ENCODE measurements around the gene ISOC1.

ISOC1 gene

DNA sequence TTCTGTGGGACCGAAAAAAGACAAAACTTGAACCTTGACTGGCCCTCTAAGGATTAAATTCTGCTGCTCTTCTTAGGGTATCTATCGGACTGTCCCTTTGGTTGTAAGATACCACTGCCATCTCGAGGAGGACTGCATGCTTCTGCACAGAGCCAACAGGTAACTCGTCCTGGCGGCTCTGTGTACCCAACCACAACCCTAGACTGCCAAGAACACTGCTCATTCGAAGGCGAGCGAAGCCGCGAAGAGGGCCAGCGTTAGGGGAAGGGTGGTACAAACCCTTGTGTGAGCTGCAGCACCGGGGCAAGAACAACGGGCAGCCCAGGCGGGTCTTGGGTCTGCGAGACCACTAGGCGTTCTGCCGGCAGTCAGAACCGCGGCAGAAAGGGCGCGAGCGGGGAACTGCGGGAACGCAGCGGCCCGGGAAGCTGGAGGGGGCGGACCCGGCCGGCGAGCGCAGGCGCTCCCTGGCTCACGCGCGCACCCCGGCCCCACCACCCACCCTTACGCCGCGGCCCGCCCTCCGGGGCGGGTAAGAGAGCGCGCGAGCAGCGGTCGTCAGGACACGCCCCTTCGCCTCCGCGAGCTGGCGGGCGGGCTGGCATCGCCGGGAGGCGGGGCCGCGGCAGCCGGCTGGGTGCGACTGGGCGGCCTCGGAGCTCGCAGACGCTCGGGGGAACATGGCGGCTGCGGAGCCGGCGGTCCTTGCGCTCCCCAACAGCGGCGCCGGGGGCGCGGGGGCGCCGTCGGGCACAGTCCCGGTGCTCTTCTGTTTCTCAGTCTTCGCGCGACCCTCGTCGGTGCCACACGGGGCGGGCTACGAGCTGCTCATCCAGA, at the start of gene ISOC1:
TSS of gene ISOC1 (plus strand) at position 663 of the 837 bp plus-strand sequence. CDS start at position 681, 18 bp downstream.
- peak; percentile 77 for DNase-seq

DNA sequence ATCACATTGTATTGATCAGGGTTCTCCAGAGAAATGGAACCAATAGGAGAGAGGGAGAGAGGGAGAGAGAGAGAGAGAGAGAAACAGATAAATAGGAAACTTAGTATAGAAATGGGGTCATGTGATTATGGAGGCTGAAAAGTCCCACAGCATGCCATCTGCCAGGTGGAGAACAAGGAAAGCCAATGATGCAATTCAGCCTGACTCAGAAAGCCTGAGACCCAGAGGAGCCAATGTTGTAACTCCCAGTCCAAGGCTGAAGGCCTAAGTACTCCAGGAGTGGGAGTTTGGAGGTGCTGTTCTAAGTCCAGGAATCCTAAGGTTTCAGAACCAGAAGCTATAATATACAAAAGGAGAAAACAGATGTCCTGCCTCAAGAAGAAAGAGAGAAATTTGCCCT, 48.4 kb upstream of the ISOC1 start:
- no peak for DNase-seq

DNA sequence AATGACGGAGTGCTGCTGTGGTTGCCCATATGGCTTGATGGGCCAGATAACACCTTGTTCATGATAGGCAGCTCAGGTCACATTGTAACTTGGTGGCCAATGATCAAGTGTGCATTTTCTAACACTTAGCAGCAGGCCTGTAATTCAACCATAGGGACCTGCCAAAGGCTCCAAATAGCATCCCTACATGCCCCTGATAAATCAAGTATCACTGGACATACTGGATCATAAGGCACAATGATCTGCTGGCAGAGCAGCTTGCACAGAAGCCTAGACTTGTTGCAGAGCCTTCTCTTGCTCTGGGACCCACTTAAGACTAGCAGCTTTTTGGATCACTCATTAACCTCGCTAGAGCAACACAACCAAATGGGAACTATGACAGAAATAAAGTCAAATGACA, 46.0 kb upstream of the ISOC1 start:
- DNase-seq: no peak

DNA sequence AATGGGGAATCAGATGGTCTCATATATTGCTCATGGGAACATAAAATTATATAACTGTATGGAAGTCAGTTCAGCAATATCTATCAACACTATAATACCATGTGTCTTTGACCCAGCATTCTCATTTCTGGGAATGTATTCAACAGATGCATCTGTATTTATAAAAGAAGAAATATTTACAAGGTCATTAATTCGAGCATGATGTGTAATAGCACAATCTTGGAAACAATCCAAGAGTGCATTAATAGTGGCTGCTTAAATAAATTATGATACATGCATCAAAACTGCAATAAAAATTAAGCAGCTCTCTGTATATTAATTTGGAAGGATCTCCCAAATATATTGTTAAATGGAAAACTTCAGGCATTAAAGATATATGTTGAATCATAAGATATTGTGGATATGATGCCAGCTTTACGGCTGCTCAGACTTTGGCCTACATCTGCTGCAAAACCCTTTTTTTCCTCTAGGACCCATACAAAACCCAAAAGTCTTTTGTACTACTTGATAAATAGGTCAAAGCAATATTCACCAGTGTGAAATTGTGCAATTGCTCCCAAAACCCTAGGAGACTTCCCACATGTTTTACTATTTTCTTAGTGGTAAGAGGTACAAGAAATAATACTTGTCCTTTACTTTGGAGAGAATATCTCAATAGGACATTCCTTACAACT, 45.3 kb upstream of the ISOC1 start:
- no peak for DNase-seq

DNA sequence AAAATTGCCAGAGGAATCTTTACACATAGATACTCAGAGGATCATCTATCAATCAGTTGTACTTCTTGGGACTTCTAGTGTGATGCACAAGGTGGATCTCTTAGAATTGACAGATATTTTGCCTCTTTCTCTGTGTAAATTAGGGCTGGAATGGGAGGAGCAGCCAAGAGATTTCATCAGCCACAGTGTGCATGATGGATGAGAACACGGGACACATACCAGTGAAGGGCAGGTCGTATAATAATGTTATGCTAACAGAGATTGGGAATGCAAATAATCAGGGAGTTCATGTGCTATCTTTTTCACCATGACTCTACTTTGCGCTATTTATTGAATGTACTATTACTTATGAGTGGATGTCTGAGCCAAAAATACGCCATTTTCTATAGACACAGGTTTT, 43.3 kb upstream of the ISOC1 start:
- no peak for DNase-seq

DNA sequence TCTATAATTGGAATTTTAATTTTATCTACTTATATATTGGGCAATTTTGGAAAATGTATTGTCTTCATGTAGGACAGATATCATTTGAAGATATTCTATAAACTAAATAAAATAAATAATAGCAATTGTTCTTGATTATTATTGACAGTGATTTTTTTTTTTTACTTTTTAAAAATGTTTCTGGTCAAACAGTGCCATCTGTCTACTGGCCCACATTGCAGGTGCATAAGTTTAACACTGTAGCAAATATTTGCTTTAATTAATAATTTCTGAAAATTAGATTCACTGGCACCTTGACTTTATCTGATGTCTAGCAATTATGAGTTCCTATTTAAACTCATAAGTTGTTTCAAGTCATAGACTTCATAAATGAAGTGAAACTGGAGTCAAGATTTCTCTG, 41.1 kb upstream of the ISOC1 start:
- DNase-seq: no peak

DNA sequence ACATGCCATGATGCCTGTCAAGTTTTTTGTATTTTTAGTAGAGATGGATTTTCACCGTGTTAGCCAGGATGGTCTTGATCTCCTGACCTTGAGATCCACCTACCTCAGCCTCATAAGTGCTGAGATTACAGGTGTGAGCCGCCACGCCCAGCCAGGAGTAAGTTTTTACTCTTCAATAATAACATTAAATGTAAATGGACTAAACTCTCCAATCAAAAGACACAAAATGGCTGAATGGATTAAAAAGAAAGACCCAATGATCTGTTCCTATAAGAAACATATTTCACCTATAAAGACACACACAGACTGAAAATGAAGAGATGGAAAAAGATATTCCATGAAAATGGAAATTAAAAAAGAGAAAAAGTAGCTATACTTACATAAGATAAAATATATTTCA, 37.2 kb upstream of the ISOC1 start:
- DNase-seq: no peak

DNA sequence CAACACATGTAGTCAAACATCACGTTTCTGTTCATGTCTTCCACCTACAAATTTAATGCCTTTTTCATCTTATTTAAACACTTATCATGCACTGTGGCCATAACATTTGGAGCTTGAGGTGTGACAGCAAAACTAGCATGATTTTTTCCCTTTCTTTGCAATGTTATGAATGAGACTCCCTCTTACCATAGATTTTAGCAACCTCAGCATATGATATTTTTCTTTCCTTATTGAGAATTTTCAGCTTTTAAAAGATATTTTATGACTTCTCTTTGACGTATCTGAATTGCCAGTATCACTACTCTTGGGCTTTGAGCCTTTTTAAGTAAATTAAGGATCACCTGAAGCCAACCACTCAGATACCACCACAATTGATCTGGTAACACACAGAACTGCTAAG, 32.7 kb upstream of the ISOC1 start:
- no peak for DNase-seq

DNA sequence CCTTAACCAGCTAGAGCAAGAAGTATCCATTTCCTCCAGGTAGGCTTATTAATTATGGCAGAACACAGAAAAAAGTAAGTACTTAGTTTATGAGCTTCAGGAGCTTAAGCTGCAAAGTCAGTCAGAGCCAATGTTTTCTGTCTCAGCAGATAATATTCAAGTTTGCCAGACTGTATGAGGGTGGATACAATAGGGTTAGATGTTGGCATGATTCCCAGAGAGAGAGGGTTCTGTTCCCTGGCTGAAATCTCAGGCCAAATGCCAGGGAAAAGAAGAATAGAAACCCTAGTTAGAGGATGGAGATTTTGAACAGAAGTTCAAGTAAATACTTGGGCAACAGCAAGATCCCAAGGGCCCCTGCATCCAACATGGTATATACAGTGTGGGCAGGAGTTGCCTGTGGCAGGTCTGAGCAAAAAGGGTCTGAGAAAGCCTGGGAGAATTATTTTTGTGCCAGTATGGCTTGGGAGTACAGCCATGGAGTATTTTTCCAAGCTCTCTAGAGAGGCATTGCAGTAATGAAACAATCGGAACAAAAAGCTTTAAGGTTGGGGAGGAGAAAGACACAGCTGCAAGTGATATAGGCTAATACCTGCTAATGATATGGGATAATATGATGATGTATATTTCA, 31.0 kb upstream of the ISOC1 start:
- no peak for DNase-seq

DNA sequence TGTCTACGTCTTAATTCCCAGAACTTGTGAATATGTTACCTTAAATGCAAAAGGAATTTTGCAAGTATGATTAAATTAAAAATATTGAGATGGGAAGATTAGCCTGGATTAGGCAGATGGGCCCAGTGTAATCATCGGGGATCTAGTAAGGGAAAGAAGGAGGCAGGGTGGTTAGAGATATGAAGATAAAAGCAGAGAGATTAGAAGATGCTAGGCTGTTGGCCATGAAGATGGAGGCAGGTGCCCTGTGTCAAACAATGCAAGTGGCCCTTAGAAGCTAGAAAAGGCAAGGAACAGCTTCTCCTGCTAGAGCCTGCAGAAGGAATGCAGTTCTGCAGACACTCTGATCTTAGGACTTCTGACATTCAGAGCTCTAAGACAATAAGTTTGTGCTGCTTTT, 28.8 kb upstream of the ISOC1 start:
- DNase-seq: no peak

DNA sequence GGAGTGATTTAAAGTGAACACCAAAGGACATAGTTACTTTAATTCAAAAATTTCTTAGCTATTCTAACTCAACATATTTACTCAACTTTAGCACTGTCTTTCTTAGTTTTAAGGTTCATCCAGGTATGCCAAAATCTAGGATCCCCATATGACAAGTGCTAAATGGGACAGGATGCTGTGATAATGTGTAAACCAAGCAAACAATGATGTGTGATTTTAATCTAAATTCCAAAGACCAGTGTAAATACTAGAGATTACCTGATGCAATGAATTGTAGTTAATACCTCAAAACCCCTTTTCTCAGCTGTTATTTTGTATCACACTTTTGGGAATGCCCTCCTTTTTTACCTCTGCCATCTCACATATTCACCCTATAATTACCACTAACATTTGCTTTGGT, 26.8 kb upstream of the ISOC1 start:
- no peak for DNase-seq

DNA sequence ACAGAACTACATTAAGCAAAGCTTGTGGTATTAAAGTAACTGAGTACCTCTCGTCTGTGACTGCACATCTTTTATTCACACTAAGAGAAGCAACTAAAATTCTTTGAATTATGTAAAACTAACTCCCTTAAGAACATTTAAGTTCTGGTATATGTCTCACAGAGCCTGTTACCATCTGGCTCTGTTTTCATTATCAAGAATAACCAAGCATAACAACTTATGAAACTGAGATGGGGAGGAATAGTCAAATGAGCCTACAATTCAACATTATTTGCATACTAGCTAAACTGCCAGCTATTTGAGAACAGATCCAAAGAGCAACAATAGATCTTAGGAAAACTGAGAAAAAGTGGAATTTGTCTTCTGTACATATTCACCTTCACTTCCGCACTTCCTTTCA, 25.3 kb upstream of the ISOC1 start:
- DNase-seq: no peak

DNA sequence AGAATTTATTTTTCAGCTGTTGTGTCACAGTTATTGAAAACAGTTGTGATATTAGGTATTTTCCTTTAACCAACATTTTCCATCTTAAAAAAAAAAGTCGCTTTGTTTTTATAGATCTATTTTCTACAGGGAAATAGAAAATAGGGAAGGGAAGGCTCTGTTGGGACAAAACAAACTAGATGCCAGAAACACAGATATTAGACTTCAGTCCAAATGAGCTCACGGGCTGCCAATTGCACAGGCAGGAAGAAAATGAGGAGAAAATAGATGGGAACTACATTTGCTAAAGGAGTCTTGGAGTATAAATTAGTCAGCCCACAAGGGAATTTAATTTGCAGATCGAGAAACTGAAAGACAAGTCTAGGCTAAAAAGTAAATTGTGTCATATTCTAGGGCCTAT, 21.4 kb upstream of the ISOC1 start:
- no peak for DNase-seq

DNA sequence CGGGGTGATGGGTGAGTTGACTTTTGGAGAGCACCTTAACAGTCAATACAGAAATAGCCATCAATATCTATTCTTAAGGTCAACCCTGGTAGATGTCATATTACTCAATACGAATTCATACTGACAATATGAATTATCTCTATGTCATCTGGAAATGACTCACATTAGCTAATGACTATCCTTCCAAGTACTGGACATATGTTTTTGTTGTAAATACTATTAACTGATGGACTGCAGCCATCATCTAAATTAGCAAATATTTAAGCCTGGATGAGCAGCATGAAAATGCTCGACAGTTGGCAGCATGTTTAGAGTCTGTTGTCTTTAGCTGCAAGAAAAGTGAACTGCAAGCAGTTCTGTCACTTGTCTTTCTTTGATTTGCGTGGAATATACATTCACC, 19.6 kb upstream of the ISOC1 start:
- no peak for DNase-seq

DNA sequence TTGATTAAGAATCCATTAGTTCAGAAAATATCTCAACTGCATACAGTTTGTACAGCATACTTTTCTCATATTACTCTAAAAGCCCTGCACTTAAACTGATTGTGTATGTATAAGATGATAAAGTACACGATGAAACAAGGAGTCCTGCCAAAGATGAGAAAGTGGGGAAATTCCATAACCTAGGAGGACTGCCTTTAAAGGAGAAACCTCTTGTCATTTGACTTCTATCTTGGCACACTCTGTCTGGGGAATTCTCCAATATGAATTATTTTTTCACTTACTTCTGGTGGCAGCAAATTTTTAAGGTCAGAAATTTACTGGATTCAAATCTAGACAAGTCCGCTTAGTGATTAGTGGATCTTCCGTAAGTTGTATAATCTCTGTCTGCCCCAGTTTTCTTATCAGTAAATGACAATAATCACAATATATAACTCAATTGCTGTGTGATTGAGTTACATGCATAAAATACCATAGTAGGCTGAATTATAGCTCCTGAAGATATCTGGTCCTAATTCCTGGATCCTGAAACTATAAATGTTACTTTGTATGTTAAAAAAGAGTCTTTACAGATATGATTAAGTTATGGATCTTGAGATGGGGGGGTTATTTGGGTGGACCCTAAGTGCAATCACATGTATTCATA, 17.0 kb upstream of the ISOC1 start:
- no peak for DNase-seq

DNA sequence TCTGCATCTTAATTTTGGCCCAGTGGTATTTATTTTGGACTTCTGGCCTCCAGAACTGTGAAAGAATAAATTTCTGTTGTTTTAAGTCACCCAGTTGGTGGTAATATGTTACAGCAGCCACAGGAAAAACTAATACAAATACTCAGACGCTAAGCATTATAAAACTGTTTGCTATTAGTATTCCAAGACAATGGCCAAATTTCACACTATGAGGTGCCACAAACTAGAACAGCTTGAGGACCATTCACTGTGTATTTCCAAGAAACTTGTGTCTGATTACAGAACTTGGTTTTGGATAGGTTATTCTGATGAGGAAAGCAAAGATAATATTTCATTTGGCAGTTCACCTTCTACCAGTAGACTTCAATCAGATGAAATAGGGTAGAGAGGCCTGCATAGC, 16.3 kb upstream of the ISOC1 start:
- DNase-seq: no peak

DNA sequence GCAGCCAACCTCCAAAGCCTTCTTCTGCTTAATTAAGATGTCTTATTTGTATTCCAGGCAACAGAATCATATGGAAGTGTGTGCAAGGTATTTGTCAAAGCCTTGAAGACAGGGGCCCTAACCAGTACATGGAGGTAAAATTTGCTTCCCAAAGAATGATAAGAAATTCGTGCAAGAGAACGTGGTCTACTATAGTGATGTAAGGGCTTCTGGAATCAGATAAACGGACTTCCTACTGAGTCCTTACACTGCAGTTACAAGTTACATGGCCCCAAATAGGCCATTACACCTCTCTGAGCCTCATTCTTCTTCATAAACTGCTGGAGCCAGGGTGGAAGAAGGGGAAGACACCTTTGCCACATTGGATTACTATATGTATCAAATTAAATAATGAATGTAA, 15.9 kb upstream of the ISOC1 start:
- DNase-seq: no peak

DNA sequence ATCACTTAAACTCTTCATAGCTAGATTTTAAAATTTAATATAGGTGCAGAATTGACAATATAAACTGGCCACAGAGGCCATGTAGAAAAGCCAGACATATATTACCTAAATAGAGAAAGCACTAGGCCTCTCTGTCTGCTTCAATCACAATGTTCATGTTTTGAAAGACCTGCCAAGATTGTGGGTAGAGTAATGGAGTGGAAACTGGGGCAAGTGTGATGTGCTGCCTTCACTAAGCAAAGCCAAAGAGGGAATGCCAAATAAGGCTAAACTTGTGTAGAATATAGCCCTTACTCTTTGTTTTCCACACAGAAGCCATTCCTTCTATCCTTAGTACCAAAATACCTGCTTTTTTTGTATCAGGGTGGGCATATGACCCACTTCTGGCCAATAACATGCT, 15.1 kb upstream of the ISOC1 start:
- DNase-seq: no peak

DNA sequence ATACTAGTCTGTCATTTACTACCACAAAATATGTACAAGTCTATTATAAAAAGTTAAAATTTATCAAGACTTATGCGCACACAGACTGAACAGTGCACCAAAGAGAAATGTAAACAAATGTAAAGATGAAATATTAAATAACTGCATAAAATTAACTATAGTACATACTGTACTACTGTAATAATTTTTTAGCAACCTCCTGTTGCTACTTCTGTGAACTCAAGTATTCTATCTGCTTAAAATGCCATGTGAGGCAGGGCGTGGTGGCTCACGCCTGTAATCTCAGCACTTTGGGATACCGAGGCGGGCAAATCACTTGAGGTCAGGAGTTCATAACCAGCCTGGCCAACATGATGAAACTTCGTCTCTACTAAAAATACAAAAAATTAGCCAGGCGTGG, 13.8 kb upstream of the ISOC1 start:
- no peak for DNase-seq

DNA sequence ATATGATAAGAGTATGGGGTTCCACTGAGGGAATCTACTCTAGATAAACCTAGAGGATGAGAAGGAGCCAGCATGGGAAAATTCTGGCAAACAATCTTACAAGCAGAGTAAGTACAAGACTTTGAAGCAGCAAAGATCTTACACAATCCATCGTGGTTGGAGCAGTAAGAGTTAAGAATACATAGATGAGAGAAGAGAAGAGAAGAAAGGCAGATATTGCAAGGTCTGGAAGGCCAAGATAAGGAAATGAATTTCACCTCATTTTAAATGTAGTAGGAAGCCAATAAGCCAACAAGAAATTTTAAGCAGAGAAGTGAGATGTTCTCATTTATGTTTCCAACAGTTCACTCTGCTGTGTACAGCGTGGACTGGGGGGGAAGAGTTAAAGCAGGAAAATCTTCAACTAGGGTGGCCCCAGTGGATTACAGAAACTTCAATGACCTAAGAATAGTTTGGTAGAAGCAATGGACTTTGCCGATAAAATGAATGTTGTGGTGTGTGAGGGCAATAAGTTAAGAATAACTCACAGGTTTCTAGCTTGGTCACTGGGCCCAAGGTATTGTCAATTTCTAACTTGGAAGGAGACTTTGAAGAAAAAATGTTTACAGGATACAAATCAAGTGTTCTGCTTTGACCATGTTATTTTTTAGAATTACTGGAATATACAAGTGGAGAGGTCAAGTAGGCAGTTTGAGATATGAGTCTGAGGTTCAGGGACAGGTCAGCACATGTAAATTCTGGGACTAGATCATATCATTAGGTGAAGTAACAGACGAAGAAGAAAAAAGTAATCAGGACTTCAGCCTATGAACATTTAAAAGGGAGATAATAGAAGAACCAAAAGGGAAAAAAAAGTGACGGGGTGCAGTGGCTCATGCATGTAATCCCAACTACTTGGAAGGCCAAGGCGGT, 12.1 kb upstream of the ISOC1 start:
- DNase-seq: no peak

DNA sequence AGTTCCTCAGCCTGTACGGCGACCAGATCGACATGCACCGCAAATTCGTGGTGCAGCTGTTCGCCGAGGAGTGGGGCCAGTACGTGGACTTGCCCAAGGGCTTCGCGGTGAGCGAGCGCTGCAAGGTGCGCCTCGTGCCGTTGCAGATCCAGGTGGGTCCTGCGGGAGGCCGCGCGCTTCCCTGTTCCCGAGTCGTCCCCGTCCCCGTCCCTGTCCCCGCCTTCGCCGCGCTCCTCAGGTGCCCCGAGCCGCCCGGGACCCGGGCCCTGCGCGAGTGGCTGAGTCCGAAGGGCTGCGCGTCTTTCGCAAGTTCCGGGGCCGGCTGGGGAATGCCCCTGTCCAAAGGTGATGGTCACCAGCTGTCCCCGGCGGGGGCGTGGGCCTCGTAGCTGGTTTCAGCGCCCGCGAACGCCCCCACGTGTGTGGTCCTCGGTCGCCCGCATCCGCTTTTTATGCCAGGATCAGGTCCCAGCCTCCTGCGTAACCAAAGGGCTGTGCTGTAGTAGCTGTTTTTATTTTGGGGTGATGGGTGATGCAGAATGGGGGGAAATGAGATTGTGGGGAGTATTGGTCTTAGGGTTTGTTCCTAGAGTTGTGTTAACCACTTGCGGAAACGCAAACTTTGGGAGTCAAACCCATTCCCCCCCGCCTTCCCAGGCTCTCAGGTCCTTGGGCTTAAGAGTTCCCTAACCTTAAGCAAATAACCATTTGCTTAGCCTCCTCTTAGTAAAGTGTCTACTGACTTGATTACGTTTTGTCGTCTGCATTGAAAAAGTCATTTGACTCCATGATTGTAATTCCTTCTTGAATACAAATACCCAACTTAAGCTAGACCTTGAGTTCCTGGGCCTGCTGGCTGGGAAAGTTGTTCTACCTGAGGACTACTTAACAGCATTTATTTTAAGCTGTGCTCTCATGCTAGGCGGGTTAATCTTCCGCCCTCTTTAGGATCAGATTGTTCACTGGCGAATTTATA, 663 bp downstream of the ISOC1 start:
- DNase-seq: no peak
